HG03139 (cell line): ENCODE data around the gene TLCD4.
"Not testable (repeated sequence)": the region's sequence is repeated elsewhere in the genome, so short reads cannot be mapped to it uniquely, and the experiment has no call there.

Experiments used
- ATAC-seq: cut with Tn5 transposase; IDR thresholded peaks from one replicate; pipeline ENCODE4 v1.9.1; 2021; ENCODE audit not compliant: unreplicated experiment

Gene TLCD4

GRCh38 chr1:95117207-95118066, at the start of gene TLCD4:
TSS of gene TLCD4 (plus strand) at chr1:95117355. CDS start at chr1:95143902, 26,547 bp downstream.
- peak; percentile 46 for ATAC-seq

GRCh38 chr1:95067568-95067967, 49.6 kb upstream of the TLCD4 start:
- no peak for ATAC-seq

DNA sequence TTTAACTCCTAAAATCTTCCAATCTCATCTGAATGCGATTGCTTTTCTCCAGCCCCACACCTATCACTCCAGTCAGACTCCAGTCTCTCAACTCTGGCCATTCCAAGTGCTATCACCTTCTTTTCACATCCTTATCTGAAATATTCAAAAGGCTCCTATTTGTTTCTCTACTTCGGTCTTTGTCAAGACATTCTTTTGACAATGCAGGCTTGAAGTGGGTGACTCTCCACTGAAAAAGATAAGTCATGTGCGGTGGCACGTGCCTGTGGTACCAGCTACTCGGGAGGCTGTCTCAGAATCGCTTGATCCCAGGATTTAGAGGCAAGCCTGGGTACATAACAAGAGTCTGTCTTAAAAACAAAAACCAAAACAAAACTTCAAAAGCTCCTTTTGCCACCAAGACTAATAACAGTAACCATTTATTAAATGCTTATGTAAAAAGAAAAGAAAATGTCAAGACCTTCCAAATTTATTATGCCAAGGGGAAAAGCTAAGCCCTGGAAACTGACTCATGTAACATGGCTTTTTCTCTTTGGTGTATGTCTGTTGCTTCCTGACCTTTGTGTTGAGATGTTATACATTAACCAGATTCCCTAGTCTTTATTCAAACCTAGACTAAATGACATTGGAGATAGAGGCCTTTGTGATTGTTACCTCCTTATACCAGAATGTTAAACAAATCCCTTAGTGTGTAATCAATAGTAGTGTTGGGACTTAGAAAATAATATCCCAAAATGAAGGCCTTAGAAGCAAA, 48.0 kb upstream of the TLCD4 start:
- no peak for ATAC-seq

GRCh38 chr1:95069710-95070093, 47.5 kb upstream of the TLCD4 start:
- ATAC-seq = no peak

GRCh38 chr1:95071539-95071938, 45.6 kb upstream of the TLCD4 start:
- ATAC-seq = no peak

- no peak for ATAC-seq
Observed at GRCh38 chr1:95072117-95072516, 45.0 kb upstream of the TLCD4 start.

DNA sequence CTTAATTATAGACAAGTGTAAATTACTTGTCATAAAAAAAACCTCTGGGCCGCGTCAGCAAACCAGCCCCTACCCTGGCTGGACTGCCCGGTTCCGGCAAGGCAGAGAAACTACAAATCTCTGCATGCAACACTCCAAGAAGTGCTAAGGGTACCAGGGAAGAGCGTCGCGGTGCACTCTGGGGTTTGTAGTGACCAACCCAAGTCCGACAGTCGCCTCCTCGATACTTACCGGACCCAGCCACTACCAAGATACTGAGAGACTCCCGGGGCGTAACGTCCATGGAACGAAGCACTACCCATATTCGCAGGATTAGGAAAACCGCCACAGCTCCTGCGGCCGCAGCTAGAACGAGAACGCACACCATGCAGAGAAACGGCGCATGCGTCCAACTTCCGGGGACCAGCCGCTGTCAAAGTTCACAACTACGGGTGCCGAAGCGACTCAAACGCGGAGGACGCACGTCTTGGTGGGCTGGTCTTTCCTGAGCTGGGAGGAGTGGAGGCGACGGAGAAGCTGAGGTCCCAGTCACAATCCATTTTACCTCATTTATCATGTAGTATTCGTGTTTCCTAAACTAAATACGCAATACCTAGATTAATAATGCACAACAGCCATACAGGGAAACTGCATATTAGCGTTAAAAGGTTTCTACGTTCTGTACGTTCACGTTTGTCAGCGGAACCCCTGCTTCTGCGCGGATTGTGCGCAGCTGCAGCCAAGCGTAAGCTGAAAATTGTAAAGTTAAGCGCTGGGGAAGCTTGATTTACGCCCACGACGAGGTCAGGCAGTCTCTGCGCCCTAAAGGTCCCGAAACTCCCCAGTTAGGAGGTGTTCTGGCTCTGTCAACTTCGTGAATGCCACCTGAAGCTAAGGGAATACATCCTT, 44.4 kb upstream of the TLCD4 start, which contains the start of gene ALG14:
Gene ALG14 (minus strand): TSS at position 420 of the 888 bp plus-strand sequence. CDS start 53 bp downstream, at position 367.
- peak; percentile 94 for ATAC-seq

- no peak for ATAC-seq
Observed at GRCh38 chr1:95073446-95073845, 43.7 kb upstream of the TLCD4 start.

DNA sequence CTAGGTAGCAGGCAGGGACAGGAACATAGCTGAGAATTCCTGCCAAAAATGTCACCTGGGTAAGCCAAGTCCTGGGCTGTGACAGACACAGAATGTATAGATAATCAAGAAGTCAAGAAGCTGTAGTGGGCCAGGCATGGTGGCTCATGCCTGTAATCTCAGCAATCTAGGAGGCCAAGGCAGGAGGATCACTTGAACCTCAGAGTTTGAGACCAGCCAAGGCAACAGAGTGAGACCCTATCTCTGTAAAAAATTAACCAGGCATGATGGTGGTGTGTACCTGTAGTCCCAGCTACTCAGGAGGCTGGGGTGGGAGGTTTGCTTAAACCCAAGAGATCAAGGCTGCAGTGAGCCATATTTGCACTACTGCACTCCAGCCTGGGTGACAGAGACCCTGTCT, 41.1 kb upstream of the TLCD4 start:
- ATAC-seq = no peak

DNA sequence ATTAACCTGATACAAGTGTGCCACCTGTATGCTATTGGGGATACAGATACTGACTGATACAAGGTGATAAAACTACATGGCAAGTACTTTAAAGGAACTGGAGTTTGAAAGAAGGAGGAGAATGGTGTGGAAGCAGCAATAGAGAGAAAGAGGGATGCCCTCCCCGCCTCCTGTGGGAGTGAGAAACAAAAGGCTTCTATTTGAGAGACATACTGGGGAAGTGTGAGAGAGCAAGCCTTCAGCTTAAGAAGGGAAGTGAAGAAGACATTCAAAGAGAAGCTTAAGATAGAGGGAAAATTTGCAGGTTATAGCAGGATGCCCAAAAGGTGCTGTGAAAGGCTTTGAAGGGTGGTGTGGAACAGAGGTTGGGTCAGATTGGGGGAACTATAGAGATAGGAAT, 36.7 kb upstream of the TLCD4 start:
- no peak for ATAC-seq

DNA sequence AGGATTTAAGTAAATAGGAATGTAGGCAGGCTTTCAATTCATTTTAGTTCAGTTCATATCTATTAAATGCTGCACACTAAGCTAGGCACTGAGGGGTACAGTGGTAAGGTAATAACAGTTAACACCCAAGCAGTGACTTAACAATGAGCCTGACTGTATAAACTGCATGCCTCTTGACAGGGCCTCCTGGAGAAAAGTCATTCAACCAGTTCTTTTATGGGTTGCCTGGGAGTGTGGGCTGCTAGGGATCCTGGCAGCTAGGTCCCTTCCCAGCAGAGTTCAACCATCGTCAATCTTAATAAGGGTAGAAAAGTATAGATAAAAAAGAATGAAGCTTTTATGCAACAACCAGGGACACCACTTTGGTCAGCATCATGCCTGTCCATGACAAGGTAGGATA, 36.3 kb upstream of the TLCD4 start:
- no peak for ATAC-seq

DNA sequence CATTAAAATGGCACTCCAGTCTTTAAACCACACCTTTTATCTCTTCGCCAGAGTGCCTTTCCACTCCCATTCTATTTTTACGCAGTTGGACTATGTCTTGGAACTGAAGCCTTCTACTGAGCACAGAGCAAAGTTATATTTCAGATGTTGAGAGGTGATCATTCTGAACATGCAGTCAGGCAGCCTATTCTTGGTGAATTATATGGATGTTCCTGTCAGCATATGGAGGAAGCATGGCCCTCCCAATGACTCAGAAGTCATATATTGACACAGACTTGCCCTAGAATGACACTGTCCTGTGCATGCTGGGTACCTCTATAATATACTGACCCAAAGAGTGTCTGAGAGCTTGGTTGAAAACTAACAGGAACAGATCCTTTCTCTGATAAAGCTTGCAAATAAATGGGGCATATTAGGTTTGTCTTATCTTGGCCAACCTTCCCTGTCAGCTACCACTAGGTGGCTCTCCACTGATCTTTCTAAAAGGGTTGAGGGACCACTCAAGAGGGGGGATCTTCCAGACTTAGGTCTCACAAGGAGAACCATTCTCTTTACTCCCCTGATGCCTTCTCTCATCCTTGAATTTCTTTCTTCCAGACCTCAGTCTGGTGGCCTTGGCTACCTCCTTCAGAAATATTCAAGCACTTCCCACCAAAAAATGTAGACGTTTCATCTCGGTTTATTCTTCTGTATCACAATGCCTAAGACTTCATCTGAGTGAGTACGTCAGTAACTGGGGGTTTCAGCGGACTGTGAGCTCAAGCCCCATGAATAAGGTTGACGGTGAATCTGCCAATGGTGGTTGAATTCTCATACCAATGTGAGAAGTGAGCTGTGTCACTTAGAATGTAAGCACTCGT, 32.6 kb upstream of the TLCD4 start:
- ATAC-seq = peak; percentile 62

- no peak for ATAC-seq
Observed at GRCh38 chr1:95085376-95085775, 31.8 kb upstream of the TLCD4 start.

- no peak for ATAC-seq
Observed at GRCh38 chr1:95086949-95087533, 30.1 kb upstream of the TLCD4 start.

- ATAC-seq = no peak
Observed at GRCh38 chr1:95088303-95088702, 28.9 kb upstream of the TLCD4 start.

- ATAC-seq = no peak
Observed at GRCh38 chr1:95089650-95090287, 27.4 kb upstream of the TLCD4 start.

DNA sequence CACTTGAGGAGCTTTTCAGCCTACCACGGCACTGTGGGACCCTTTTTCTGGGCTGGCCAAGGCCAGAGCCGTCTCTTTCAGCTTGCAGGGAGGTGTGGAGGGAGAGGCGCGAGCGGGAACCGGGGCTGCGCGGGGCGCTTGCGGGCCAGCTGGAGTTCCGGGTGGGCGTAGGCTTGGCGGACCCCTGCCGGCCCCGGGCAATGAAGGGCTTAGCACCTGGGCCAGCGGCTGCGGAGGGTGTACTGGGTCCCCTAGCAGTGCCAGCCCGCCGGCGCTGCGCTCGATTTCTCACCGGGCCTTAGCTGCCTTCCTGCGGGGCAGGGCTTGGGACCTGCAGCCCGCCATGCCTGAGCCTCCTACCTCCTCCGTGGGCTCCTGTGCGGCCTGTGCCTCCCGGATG, 25.9 kb upstream of the TLCD4 start:
- ATAC-seq = not testable (repeated sequence)

DNA sequence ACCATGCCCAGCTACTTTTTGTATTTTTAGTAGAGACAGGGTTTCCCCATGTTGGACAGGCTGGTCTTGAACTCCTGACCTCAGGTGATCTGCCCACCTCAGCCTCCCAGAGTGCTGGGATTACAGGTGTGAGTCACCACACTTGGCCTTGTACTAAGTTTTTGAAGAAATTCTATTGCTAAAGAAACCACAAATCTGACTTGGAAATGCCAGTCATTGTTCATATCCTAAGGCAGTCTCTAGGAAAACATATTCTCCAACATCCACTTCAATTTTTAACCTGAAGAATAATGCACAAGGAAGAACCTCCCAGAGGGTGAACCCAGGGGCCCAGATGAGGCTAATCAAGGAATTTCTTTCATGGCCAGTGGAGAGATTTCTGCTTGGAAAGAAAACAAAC, 24.3 kb upstream of the TLCD4 start:
- not testable (repeated sequence) for ATAC-seq

DNA sequence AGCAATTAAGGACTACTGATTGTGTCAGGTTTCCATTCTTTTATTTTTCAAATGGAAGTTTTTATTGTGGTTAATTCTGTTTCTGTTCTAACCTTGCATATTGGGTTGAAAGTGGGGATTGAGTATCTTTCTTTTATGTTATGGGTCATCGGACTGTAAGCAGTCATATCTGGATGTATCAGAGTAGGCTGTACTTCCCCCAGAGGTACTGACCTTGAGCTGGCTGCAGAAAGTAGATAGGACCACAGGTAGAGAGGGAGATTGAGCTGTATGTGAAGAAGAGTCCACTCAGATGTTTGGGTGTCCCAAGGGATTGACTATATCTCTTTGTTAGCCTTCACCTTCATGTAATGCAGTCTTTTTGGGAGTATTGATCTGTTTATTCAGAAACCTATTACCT, 23.9 kb upstream of the TLCD4 start:
- no peak for ATAC-seq
